ENCODE data around the gene HEYL. TPM values are rescaled to one million over a fixed set of nuclear protein-coding genes. Genes with fewer than 3 reads are reported as not detected.

The HEYL gene
- total RNA-seq, 1 experiment from 2014 or later = 14.4 TPM

DNA sequence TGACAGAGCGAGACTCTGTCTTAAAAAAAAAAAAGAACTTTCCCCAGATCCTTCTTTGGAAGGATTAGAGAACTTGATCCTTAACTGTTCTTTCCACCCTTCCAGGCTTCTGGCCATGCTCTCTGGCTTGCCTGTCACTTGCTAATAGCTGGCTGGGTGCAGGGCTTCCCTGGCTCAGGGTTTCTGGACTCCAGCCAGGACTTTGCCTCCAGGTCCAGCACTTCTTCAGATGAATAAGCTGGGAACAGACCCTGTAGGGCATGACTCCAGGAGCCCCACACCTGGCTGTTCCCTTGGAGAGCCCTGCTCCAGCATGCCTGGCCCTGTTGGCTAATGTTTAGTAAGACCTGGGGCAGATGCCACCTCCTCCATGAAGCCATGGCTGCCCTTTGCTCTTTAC is 35.8 kb upstream of the HEYL start:
- no peak overlapping the region for H3K4me3 ChIP-seq
- H3K27ac ChIP-seq = no peak overlapping the region
- DNase-seq (ENCODE audit: low read depth in 1 of 2, low spot score in 2 of 2) = no peak
- H3K27me3 ChIP-seq (replicated peaks) = peaks cover 29% of the 10 kb centered on the region
- peaks cover 11% of the 10 kb centered on the region for H3K4me1 ChIP-seq (replicated peaks)
- no peaks in the 10 kb centered on the region for H3K9me3 ChIP-seq (replicated peaks)
- no peaks in the 10 kb centered on the region for H3K36me3 ChIP-seq

DNA sequence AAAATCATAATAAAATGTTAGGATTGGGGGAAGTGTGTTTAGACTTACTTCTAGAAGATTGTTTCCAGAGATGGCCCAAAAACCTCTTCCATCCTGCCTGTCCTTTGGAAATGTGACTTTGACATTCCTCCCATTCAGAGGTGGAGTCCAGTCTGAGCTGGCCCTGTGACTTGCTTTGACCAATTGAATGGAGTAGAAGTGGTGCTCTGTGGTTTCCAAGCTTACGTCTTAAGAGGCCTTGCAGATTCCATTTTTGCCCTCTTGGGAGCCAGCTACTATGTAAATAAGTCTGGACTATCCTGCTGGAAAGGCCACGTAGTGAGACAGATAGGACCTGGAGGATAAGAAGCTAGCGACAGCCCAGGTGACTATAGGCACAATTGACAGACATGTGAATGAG is 33.8 kb upstream of the HEYL start:
- Histone ChIP-seq H3K9me3 (replicated peaks) (no peaks in the 10 kb centered on the region), H3K27me3 (replicated peaks) (peaks cover 34% of the 10 kb centered on the region), H3K36me3 (no peaks in the 10 kb centered on the region), H3K4me1 (replicated peaks) (peaks cover 11% of the 10 kb centered on the region), H3K27ac (no peak overlapping the region), H3K4me3 (no peak overlapping the region)
- DNase-seq (ENCODE audit: low read depth in 1 of 2, low spot score in 2 of 2) = no peak

DNA sequence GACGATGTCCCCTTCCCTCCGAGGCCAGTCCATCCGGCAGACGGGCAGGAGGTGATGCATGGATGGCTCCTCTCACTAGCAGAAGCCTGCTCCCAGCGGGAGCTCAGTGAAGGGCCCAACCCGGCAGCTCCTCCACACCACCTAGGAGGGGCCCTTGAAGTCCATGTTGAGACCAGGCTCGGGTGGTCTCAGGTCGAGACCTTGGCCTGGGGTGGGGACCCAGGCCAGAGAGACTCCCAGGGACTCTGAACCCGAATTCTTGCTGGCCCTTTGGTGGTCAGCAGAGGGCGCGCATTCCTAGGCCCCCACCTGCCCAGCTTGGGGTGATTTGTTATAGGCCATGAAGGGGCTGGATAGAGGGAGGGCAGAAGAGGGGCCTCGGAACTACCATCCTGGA is 33.1 kb upstream of the HEYL start:
- H3K27ac ChIP-seq = no peak overlapping the region
- H3K4me3 ChIP-seq = no peak overlapping the region
- DNase-seq (ENCODE audit: low read depth in 1 of 2, low spot score in 2 of 2) = no peak
- H3K27me3 ChIP-seq (replicated peaks) = peaks cover 34% of the 10 kb centered on the region
- no peaks in the 10 kb centered on the region for H3K9me3 ChIP-seq (replicated peaks)
- peaks cover 11% of the 10 kb centered on the region for H3K4me1 ChIP-seq (replicated peaks)
- H3K36me3 ChIP-seq = no peaks in the 10 kb centered on the region

DNA sequence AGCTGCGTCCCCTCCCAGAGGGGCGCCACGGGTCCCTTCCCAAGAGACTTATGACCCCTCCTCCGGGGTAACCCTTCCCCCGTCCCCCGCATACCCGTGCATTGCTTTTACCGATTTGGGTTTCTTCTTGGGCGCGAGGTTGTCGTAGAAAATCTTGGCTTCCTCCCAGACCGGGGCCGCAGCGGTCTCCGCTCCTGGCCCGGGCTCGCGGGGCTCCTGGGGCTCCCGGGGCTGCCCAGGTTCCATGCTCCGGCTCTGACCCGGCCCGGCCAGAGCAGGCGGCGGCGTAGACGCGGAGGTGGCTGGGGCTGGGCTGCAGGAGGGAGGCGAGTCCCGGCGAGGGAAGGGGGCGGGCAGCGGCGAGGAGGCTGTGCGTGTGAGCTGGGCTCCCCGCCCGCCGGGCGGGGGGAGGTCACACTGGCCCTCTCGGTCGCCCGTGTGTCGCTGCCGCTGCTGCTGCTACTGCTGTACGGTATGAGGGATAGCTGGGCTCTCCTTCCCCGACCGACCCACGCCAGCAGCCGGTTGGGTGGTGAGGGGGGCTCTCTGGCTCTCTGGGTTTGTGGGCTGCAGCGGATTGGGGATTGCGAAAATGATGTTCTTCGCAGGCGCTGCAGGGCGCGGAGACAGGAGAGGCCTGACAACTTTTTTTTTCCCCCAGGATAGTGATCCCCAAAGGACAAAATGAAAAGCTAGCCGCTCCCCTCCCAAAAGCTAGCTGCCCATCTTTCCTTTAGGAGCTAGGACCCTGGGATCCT is 32.5 kb upstream of the HEYL start, which contains the start of gene NT5C1A:
Gene NT5C1A, minus strand, starts transcription at position 315 of the 758 bp plus-strand sequence. Its CDS starts 69 bp downstream, at position 246.
- H3K27ac ChIP-seq = no peak within 1 kb of the TSS
- peaks cover 11% of the 10 kb centered on the region for H3K4me1 ChIP-seq (replicated peaks)
- H3K27me3 ChIP-seq (replicated peaks) = peaks cover 34% of the 10 kb centered on the region
- DNase-seq (ENCODE audit: low read depth in 1 of 2, low spot score in 2 of 2) = no peak
- no peaks in the 10 kb centered on the region for H3K9me3 ChIP-seq (replicated peaks)
- no peaks in the 10 kb centered on the region for H3K36me3 ChIP-seq
- peak within 1 kb of the TSS; percentile 19 for H3K4me3 ChIP-seq

DNA sequence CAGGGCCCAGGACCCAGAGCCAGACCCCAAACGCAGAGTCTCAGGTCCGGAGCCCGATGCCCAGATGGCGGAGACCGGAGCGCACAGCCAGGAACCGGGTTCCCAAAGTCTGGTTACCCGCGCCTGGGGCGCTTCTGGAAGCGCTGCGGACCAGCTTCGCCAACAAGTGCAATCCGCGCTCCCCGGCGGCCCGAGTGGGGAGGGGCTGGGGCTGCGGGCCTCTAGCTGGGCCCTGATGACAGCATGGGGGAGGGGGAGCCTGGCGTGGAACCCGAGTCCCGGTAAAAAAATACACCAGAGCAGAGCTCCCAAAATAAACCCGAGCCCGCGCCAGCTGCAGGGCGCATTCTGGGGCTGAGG is 32.0 kb upstream of the HEYL start:
- Histone ChIP-seq H3K36me3 (no peaks in the 10 kb centered on the region), H3K27me3 (replicated peaks) (peaks cover 34% of the 10 kb centered on the region), H3K27ac (no peak overlapping the region), H3K9me3 (replicated peaks) (no peaks in the 10 kb centered on the region), H3K4me3 (peak overlapping the region; percentile 19), H3K4me1 (replicated peaks) (peaks cover 11% of the 10 kb centered on the region)
- DNase-seq (ENCODE audit: low read depth in 1 of 2, low spot score in 2 of 2) = no peak

DNA sequence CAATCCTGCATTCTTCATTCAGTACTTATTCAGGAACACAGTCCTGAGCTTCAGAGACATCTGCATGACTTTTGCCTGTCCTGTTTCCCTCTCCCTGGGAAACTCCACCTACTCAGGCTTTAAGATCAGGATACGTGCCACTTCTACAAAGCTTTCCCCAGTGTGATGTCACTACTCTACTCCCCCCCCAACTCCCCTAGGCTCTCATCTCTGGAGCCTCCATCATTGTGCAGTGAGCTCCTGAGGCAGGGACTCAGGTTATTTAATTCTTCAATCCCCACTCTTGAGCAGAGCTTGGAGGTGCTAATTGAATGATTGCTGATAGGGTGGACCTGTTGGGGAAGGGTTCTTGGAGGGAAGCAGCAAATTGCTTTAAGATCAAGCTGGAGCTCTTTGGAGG is 31.2 kb upstream of the HEYL start:
- peaks cover 11% of the 10 kb centered on the region for H3K4me1 ChIP-seq (replicated peaks)
- no peaks in the 10 kb centered on the region for H3K36me3 ChIP-seq
- H3K27ac ChIP-seq = no peak overlapping the region
- no peak for DNase-seq (ENCODE audit: low read depth in 1 of 2, low spot score in 2 of 2)
- no peak overlapping the region for H3K4me3 ChIP-seq
- peaks cover 34% of the 10 kb centered on the region for H3K27me3 ChIP-seq (replicated peaks)
- no peaks in the 10 kb centered on the region for H3K9me3 ChIP-seq (replicated peaks)

DNA sequence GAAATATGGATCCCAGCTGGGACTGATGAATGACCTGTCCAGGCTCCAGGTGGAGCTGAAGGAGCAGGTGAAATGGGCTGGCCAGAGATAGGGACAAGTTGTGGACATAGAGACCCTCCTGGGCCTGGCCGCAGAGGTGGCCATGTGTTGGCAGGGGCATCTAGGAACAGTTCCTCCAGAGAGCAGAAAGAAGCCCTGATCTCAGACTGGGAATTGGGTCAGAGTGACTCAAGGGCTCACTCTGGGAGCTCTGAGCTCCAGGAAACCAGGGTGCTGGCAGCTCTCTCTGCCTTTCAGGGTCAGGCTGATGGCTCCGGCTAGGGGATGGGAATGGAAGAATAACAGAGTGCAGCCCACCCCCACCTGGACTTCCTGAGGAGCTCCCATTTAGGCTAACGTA is 29.5 kb upstream of the HEYL start:
- no peaks in the 10 kb centered on the region for H3K36me3 ChIP-seq
- DNase-seq (ENCODE audit: low read depth in 1 of 2, low spot score in 2 of 2) = no peak
- H3K4me3 ChIP-seq = no peak overlapping the region
- H3K27ac ChIP-seq = no peak overlapping the region
- peaks cover 11% of the 10 kb centered on the region for H3K4me1 ChIP-seq (replicated peaks)
- peaks cover 34% of the 10 kb centered on the region for H3K27me3 ChIP-seq (replicated peaks)
- H3K9me3 ChIP-seq (replicated peaks) = no peaks in the 10 kb centered on the region

DNA sequence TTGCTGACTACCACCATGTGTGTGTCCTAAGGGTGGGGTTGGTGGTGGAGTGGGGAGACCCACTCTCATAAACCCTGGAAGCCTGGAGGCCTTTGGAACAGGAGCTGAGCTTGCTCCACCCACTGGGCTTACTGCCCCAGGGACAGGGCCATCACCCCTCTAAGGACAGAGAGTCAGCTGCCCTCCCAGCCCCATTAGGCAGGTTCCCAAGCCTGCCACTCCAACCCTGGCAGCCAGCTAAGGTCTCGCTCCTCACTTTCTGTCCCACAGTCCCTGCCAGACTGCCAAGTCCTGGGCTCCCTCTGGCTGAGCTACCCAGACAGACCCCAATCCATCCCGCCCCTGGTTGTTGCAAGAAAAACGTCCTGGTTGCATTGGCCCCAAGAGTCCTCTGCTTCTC is 28.7 kb upstream of the HEYL start:
- peaks cover 11% of the 10 kb centered on the region for H3K4me1 ChIP-seq (replicated peaks)
- no peak overlapping the region for H3K4me3 ChIP-seq
- H3K9me3 ChIP-seq (replicated peaks) = no peaks in the 10 kb centered on the region
- H3K27ac ChIP-seq = no peak overlapping the region
- peaks cover 31% of the 10 kb centered on the region for H3K27me3 ChIP-seq (replicated peaks)
- no peaks in the 10 kb centered on the region for H3K36me3 ChIP-seq
- no peak for DNase-seq (ENCODE audit: low read depth in 1 of 2, low spot score in 2 of 2)

DNA sequence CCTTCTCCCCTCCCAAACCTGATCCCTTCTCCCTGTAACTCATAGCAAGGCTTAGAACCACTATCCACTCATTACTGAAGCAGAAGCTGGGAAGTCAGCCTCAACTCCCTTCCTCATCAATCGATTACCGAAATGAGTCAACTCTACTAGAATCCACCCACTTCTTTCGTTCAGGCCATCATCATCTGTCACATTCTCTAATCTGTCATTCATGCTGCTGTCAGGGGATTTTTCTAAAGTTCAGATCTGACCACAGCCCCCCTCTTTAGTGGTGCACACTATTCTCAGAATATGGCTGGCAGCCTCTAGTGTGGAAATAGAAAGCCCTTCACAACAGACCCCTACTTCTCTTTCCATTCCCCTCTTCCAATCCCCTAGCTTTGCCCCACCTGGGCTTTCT is 27.3 kb upstream of the HEYL start:
- Histone ChIP-seq H3K27ac (no peak overlapping the region), H3K36me3 (no peaks in the 10 kb centered on the region), H3K27me3 (replicated peaks) (peaks cover 20% of the 10 kb centered on the region), H3K4me1 (replicated peaks) (peaks cover 6% of the 10 kb centered on the region), H3K9me3 (replicated peaks) (no peaks in the 10 kb centered on the region), H3K4me3 (no peak overlapping the region)
- no peak for DNase-seq (ENCODE audit: low read depth in 1 of 2, low spot score in 2 of 2)

DNA sequence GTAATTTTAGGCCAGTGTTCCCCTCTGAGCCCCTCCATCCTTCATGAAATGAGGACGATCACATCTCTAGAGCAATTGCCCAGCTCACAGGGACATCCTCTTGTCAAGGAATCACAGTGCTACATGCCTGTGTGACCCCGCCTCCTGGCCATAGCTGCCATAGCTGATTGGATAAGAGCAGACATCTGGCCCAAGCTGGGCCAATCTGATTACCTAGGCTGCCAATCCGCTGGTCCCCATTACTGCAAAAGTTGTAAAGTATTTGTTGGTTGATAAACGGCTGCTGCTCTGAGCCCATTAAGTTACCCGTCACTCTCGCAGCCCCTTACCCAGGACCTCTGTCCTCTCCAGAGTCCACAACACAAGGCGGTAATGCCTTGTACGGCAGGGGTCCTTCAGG is 24.1 kb upstream of the HEYL start:
- Histone ChIP-seq H3K9me3 (replicated peaks) (no peaks in the 10 kb centered on the region), H3K27ac (no peak overlapping the region), H3K27me3 (replicated peaks) (no peaks in the 10 kb centered on the region; the same call in 1 of the 2 replicates), H3K4me3 (no peak overlapping the region), H3K36me3 (no peaks in the 10 kb centered on the region), H3K4me1 (replicated peaks) (no peaks in the 10 kb centered on the region)
- no peak for DNase-seq (ENCODE audit: low read depth in 1 of 2, low spot score in 2 of 2)

DNA sequence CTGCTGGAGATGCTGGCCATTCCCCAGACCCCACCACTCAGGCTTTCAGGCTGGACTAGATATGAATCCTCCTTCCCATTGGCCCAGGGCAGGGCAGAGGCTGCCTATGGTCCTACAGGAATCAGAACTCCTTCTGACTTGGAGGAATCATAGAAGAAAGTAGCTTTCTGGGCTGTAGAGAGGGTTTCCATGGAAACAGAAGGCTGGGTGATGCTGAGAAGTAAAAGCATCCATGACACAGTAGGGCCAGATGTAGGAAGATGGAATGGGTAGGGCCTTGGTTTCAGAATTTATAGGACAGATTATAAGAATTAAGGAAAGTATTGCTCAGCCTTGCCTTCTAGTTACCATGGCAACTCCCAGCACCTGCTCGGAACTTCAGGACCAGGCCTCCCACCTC is 23.4 kb upstream of the HEYL start:
- Histone ChIP-seq H3K36me3 (no peaks in the 10 kb centered on the region), H3K9me3 (replicated peaks) (no peaks in the 10 kb centered on the region), H3K27me3 (replicated peaks) (no peaks in the 10 kb centered on the region; the same call in 1 of the 2 replicates), H3K4me1 (replicated peaks) (peaks cover 1% of the 10 kb centered on the region; the same call in 1 of the 2 replicates), H3K27ac (no peak overlapping the region), H3K4me3 (no peak overlapping the region)
- no peak for DNase-seq (ENCODE audit: low read depth in 1 of 2, low spot score in 2 of 2)

DNA sequence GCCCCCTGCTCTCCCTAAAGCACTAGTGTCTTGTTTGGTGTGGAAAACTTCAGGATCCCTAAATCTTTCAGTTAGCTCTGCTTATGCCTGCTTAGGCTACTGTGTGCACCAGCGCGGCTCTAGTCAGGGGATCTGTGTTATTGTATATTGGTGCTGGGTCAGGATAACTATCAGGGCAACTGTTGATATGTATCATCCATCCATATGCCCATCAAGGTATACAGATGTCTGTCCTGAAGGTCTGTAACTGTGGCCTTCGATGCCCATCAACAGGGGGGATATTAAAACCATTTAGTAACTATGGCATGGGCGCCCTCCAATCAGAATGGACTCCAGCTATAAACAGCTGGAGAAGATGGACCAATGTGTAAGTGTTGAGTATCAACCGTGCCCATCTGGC is 20.1 kb upstream of the HEYL start:
- no peak for DNase-seq (ENCODE audit: low read depth in 1 of 2, low spot score in 2 of 2)
- Histone ChIP-seq H3K4me1 (replicated peaks) (peaks cover 9% of the 10 kb centered on the region; the same call in 1 of the 2 replicates), H3K36me3 (no peaks in the 10 kb centered on the region), H3K4me3 (no peak overlapping the region), H3K27me3 (replicated peaks) (no peaks in the 10 kb centered on the region), H3K9me3 (replicated peaks) (no peaks in the 10 kb centered on the region), H3K27ac (no peak overlapping the region)

DNA sequence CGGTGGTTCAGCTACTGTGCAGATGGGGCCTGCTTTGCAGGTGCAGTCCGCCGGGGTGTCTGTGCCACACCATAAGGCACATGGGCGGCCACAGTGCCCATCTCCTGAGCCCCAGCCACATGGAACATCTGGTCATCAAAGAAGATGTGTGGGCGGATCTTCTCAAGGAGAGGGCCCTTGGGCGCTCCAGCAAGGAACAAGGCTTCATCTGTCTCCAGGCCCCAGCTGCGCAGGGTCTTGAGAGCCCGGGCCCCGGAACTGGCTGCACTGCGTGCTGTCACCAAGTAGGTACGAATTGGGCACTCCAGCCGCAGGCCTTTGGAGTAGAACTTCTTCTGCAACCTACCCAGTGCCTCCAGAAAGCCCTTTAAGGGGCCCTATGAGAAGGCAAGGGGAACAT is 19.7 kb upstream of the HEYL start:
- H3K27ac ChIP-seq = no peak overlapping the region

DNA sequence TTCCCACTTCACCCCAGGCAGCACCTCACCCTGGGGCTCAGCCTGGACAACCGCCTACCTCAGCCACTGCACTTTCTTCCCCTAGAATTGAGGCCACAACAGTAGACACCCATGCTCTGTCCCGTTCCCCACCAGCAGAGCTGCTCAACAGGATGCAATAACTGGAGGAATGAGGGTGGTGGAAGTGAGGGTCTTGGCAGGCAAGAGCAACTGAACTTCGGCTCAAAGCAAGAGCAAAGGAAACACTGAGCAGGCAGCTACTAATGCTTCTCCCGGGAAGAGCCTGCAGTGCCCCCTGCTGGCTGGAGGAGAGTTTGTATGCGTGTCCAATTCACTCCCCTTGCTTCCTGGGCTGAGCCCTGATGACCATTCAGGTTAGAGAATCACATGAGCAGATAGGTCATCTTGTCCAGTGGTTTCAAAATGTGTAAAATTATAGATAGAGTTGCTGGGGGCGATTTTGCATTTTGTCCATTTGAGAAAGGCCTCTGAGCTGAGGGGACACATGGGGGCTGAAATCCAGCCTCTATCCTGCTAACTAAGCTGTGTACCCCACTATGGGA is 18.6 kb upstream of the HEYL start:
- H3K27ac ChIP-seq = no peak overlapping the region
- 0 out of 2 replicates have a peak, but pooled peaks cover 3% of the 10 kb centered on the region for H3K27me3 ChIP-seq (replicated peaks)

More for the DNA sequence above, 19.7 kb upstream of the HEYL start:
- no peak for DNase-seq (ENCODE audit: low read depth in 1 of 2, low spot score in 2 of 2)
- Histone ChIP-seq H3K4me1 (replicated peaks) (peaks cover 9% of the 10 kb centered on the region; the same call in 1 of the 2 replicates), H3K4me3 (no peak overlapping the region), H3K36me3 (no peaks in the 10 kb centered on the region), H3K9me3 (replicated peaks) (no peaks in the 10 kb centered on the region), H3K27me3 (replicated peaks) (no peaks in the 10 kb centered on the region)

More for the DNA sequence above, 18.6 kb upstream of the HEYL start:
- Histone ChIP-seq H3K9me3 (replicated peaks) (no peaks in the 10 kb centered on the region), H3K36me3 (no peaks in the 10 kb centered on the region), H3K4me1 (replicated peaks) (peaks cover 14% of the 10 kb centered on the region), H3K4me3 (no peak overlapping the region)
- peak; percentile 61 to 76 for DNase-seq (ENCODE audit: low read depth in 1 of 2, low spot score in 2 of 2)
